ENCODE results near the gene SLBP.

DNA sequence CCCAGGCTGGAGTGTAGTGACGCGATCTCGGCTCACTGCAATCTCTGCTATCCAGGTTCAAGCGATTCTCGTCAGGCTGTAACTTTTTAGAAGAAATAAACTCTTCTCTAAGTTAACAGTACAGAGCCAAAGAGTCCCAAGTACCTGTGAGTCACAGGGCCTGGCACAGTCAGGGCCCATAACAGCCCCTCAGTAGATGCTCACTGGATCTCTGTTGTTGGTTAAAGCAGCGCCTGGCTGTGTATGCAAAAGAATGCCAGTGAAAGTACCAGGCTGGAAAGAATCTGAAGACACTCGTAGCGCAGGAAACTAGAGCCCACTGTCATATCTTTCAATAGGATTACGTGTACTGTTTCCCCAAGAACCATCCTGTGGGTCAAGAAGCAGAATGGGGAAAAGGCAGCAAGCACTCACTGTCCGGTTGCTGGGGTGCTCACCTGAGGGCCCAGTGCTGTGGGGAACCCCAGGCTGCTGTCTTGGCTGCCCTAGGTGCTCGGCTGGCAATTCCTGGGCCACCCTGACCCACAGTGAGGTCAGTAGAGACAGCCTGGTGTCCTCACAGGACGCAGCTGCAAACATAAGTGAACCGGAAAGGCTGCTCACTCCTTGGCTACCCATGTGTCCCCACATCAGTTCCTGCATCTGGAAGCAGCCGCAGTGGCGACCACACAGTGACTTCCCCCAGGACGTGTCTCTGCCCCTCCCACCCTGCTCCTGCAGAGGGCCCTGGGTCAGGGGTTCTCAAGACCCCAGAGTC is 3.1 kb upstream of the SLBP start:
- no peak for TF ChIP-seq ZFP3 (CRISPR knock-in tag; IDR thresholded peaks at IDR 0.05)
- TF ChIP-seq ZC3H10 (CRISPR knock-in tag; IDR thresholded peaks at IDR 0.05): no peak
- no peak for TF ChIP-seq GLIS3 (CRISPR knock-in tag; IDR thresholded peaks at IDR 0.05)
- no peak for TF ChIP-seq ISL1 (CRISPR knock-in tag; IDR thresholded peaks at IDR 0.05)
- TF ChIP-seq, protein P1, sequence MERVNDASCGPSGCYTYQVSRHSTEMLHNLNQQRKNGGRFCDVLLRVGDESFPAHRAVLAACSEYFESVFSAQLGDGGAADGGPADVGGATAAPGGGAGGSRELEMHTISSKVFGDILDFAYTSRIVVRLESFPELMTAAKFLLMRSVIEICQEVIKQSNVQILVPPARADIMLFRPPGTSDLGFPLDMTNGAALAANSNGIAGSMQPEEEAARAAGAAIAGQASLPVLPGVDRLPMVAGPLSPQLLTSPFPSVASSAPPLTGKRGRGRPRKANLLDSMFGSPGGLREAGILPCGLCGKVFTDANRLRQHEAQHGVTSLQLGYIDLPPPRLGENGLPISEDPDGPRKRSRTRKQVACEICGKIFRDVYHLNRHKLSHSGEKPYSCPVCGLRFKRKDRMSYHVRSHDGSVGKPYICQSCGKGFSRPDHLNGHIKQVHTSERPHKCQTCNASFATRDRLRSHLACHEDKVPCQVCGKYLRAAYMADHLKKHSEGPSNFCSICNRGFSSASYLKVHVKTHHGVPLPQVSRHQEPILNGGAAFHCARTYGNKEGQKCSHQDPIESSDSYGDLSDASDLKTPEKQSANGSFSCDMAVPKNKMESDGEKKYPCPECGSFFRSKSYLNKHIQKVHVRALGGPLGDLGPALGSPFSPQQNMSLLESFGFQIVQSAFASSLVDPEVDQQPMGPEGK (CRISPR knock-in tag; IDR thresholded peaks at IDR 0.05; ENCODE audit: borderline replicate concordance): no peak
- TF ChIP-seq, protein P2, sequence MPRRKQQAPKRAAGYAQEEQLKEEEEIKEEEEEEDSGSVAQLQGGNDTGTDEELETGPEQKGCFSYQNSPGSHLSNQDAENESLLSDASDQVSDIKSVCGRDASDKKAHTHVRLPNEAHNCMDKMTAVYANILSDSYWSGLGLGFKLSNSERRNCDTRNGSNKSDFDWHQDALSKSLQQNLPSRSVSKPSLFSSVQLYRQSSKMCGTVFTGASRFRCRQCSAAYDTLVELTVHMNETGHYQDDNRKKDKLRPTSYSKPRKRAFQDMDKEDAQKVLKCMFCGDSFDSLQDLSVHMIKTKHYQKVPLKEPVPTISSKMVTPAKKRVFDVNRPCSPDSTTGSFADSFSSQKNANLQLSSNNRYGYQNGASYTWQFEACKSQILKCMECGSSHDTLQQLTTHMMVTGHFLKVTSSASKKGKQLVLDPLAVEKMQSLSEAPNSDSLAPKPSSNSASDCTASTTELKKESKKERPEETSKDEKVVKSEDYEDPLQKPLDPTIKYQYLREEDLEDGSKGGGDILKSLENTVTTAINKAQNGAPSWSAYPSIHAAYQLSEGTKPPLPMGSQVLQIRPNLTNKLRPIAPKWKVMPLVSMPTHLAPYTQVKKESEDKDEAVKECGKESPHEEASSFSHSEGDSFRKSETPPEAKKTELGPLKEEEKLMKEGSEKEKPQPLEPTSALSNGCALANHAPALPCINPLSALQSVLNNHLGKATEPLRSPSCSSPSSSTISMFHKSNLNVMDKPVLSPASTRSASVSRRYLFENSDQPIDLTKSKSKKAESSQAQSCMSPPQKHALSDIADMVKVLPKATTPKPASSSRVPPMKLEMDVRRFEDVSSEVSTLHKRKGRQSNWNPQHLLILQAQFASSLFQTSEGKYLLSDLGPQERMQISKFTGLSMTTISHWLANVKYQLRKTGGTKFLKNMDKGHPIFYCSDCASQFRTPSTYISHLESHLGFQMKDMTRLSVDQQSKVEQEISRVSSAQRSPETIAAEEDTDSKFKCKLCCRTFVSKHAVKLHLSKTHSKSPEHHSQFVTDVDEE (CRISPR knock-in tag; IDR thresholded peaks at IDR 0.05): no peak
- TF ChIP-seq, protein P3, sequence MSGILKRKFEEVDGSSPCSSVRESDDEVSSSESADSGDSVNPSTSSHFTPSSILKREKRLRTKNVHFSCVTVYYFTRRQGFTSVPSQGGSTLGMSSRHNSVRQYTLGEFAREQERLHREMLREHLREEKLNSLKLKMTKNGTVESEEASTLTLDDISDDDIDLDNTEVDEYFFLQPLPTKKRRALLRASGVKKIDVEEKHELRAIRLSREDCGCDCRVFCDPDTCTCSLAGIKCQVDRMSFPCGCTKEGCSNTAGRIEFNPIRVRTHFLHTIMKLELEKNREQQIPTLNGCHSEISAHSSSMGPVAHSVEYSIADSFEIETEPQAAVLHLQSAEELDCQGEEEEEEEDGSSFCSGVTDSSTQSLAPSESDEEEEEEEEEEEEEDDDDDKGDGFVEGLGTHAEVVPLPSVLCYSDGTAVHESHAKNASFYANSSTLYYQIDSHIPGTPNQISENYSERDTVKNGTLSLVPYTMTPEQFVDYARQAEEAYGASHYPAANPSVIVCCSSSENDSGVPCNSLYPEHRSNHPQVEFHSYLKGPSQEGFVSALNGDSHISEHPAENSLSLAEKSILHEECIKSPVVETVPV (CRISPR knock-in tag; IDR thresholded peaks at IDR 0.05): no peak
- no peak for TF ChIP-seq ZNF70 (CRISPR knock-in tag; IDR thresholded peaks at IDR 0.05)
